ENCODE results near the gene MYO7B.

MYO7B gene

GRCh38 chr2:127627740-127628571 lies 92.5 kb downstream of the MYO7B start:
- DNase-seq = no peak

- DNase-seq = no peak
These were observed 93.5 kb downstream of the MYO7B start for GRCh38 chr2:127628767-127629614.

GRCh38 chr2:127629637-127630036 lies 94.2 kb downstream of the MYO7B start:
- DNase-seq = no peak

GRCh38 chr2:127630096-127630863 lies 94.8 kb downstream of the MYO7B start:
- DNase-seq = no peak

- DNase-seq = no peak
These were observed 95.5 kb downstream of the MYO7B start for GRCh38 chr2:127630864-127631540.

GRCh38 chr2:127631541-127631996 lies 96.1 kb downstream of the MYO7B start:
- DNase-seq = no peak

- no peak for DNase-seq
These were observed 96.6 kb downstream of the MYO7B start for GRCh38 chr2:127631997-127632581.

GRCh38 chr2:127632592-127633489 lies 97.4 kb downstream of the MYO7B start:
- no peak for DNase-seq

- no peak for DNase-seq
These were observed 98.1 kb downstream of the MYO7B start for GRCh38 chr2:127633556-127634065.

- DNase-seq = no peak
These were observed 98.7 kb downstream of the MYO7B start for GRCh38 chr2:127634066-127634617.

- DNase-seq = no peak
These were observed 99.3 kb downstream of the MYO7B start for GRCh38 chr2:127634626-127635379.

GRCh38 chr2:127635380-127636237 lies 100.1 kb downstream of the MYO7B start:
- no peak for DNase-seq

- no peak for DNase-seq
These were observed 101.1 kb downstream of the MYO7B start for GRCh38 chr2:127636248-127637235.

GRCh38 chr2:127637236-127637630 lies 101.8 kb downstream of the MYO7B start:
- DNase-seq = no peak

GRCh38 chr2:127637725-127638252 lies 102.3 kb downstream of the MYO7B start:
- DNase-seq = no peak

GRCh38 chr2:127638361-127639110 lies 103.1 kb downstream of the MYO7B start:
- DNase-seq = no peak
